GM12878 (cell line): ENCODE data around the gene UGT1A8. TPM values are rescaled to one million over a fixed set of nuclear protein-coding genes. Genes with fewer than 3 reads are reported as not detected.

Experiments
- ATAC-seq: fragments of 200-7000 bp; cut with Tn5 transposase; 3 replicates; pipeline ENCODE4 v1.9.1; 2020; ENCODE audit warnings: mild to moderate bottlenecking, moderate library complexity
- BruUV-seq: library from RNA; stranded (reverse); fragments of 400-500 nt; replicated peaks from 2 replicates; lab custom pipeline; 2021; lab: Mats Ljungman, UMichigan
- CTCF ChIA-PET: fragments of 300-600 bp; sonication (Branson Sonifier 250); formaldehyde crosslinking; extraction: SDS; loops from one replicate; lab custom pipeline; 2021; ENCODE audit warnings: inconsistent platforms; lab: Yijun Ruan, JAX
- POLR2A ChIA-PET: fragments of 350-600 bp; formaldehyde crosslinking; extraction: SDS; loops from one replicate; lab custom pipeline; 2021; ENCODE audit warnings: inconsistent platforms; lab: Charles Lee
- RAD21 ChIA-PET: fragments of 300-600 bp; sonication (Branson Sonifier 250); formaldehyde crosslinking; loops from one replicate; lab custom pipeline; 2023; ENCODE audit warnings: antibody characterized with exemption; ENCODE audit not compliant: unreplicated experiment; lab: Charles Lee
- SMC1A ChIA-PET: fragments of 300-600 bp; sonication (Branson Sonifier 250); formaldehyde crosslinking; loops from one replicate; lab custom pipeline; 2023; ENCODE audit not compliant: unreplicated experiment, uncharacterized antibody; lab: Charles Lee
- DNase-seq: peaks from one replicate; pipeline ENCODE4 v3.0.0-alpha.2; 2011; ENCODE audit warnings: low read depth, low spot score
- FAIRE-seq: peaks from 3 replicates; lab custom pipeline; 2011; peaks lifted over from hg19 to GRCh38; lab: Jason Lieb, UNC
- H2AFZ ChIP-seq: 2 replicates; pipeline ENCODE4 v1.6.0; 2011; ENCODE audit warnings: low read depth, low read length, control low read depth; ENCODE audit not compliant: control insufficient read depth
- H3K27ac ChIP-seq: 2 replicates; pipeline ENCODE4 v1.5.1; 2011; ENCODE audit warnings: control low read depth; ENCODE audit not compliant: control insufficient read depth, insufficient read depth
- H3K27me3 ChIP-seq, 2 experiments: replicated peaks in 1 of 2; 2 replicates each; pipeline versions ENCODE4 v1.6.0 to v1.6.1; 2011; ENCODE audit warnings: low read length in 1 of 2; ENCODE audit not compliant: control insufficient read depth in 2 of 2, insufficient read depth in 2 of 2
- H3K36me3 ChIP-seq, 2 experiments: 2 replicates each; pipeline ENCODE4 v1.5.1; 2011; ENCODE audit warnings: low read length in 1 of 2; ENCODE audit not compliant: control insufficient read depth in 2 of 2, insufficient read depth in 2 of 2
- H3K4me1 ChIP-seq: 2 replicates; pipeline ENCODE4 v1.6.1; 2011; ENCODE audit warnings: mild to moderate bottlenecking, low read length, moderate library complexity, mixed read lengths; ENCODE audit not compliant: control insufficient read depth, insufficient read depth
- H3K4me2 ChIP-seq: 2 replicates; pipeline ENCODE4 v1.6.0; 2011; ENCODE audit warnings: control low read depth; ENCODE audit not compliant: control insufficient read depth, insufficient read depth
- H3K4me3 ChIP-seq: fragments of 200-600 bp; sonication (generic); 2 replicates; pipeline ENCODE4 v1.5.1; 2016
- H3K79me2 ChIP-seq: 2 replicates; pipeline ENCODE4 v1.6.0; 2011; ENCODE audit warnings: low read length; ENCODE audit not compliant: control insufficient read depth, insufficient read depth
- H3K9ac ChIP-seq: 2 replicates; pipeline ENCODE4 v1.8.0; 2011; ENCODE audit warnings: low read length, control low read depth, mixed read lengths; ENCODE audit not compliant: control insufficient read depth, insufficient read depth
- H3K9me3 ChIP-seq: replicated peaks from 3 replicates; pipeline ENCODE4 v1.5.1; 2011; ENCODE audit warnings: mild to moderate bottlenecking, low read length; ENCODE audit not compliant: control insufficient read depth, insufficient read depth
- H4K20me1 ChIP-seq: 2 replicates; pipeline ENCODE4 v1.6.0; 2011; ENCODE audit not compliant: control insufficient read depth, insufficient read depth
- BCL11A ChIP-seq: IDR thresholded peaks from 2 replicates; pipeline ENCODE4 v1.6.1; 2011; ENCODE audit warnings: low read depth, low read length
- CBFB ChIP-seq: IDR thresholded peaks from 2 replicates; pipeline ENCODE4 v1.6.1; 2016; ENCODE audit warnings: antibody characterized with exemption, low read depth
- CBX3 ChIP-seq: fragments of 200-600 bp; sonication (generic); IDR thresholded peaks from 2 replicates; pipeline ENCODE4 v1.6.1; 2016; ENCODE audit warnings: low read depth, borderline replicate concordance
- CBX5 ChIP-seq: sonication (generic); IDR thresholded peaks from 2 replicates; pipeline ENCODE4 v1.6.1; 2016; ENCODE audit warnings: low read depth, moderate library complexity, mild to moderate bottlenecking, inconsistent platforms
- EZH2 ChIP-seq: IDR thresholded peaks from 2 replicates; pipeline ENCODE4 v1.6.1; 2012; ENCODE audit warnings: low read depth, mild to moderate bottlenecking, control low read depth, inconsistent platforms, low read length, borderline replicate concordance; ENCODE audit not compliant: control insufficient read depth
- GABPA ChIP-seq: IDR thresholded peaks from 2 replicates; pipeline ENCODE4 v1.6.1; 2014; ENCODE audit warnings: antibody characterized with exemption, low read depth, mild to moderate bottlenecking, inconsistent platforms
- JUNB ChIP-seq: IDR thresholded peaks from 2 replicates; pipeline ENCODE4 v1.6.1; 2016; ENCODE audit warnings: antibody characterized with exemption, mild to moderate bottlenecking
- MEF2A ChIP-seq: IDR thresholded peaks from 2 replicates; pipeline ENCODE4 v1.6.1; 2011; ENCODE audit warnings: low read depth, mild to moderate bottlenecking, low read length, moderate library complexity; ENCODE audit not compliant: insufficient read depth
- MXI1 ChIP-seq: fragments of 150-350 bp; IDR thresholded peaks from 2 replicates; pipeline ENCODE4 v1.6.1; 2011; ENCODE audit warnings: low read depth, mild to moderate bottlenecking, inconsistent platforms, low read length, improper control_type of control experiment
- PAX5 ChIP-seq: IDR thresholded peaks from 2 replicates; pipeline ENCODE4 v1.6.1; 2011; ENCODE audit warnings: low read depth, low read length, borderline replicate concordance
- RAD21 ChIP-seq: IDR thresholded peaks from 2 replicates; pipeline ENCODE4 v1.6.1; 2011; ENCODE audit warnings: mild to moderate bottlenecking, low read depth, low read length, moderate library complexity; ENCODE audit not compliant: insufficient read depth
- RAD51 ChIP-seq: fragments of 450-650 bp; IDR thresholded peaks from 2 replicates; pipeline ENCODE4 v1.6.1; 2016; ENCODE audit warnings: moderate library complexity, mild to moderate bottlenecking, inconsistent platforms
- RFX5 ChIP-seq: IDR thresholded peaks from 2 replicates; pipeline ENCODE4 v1.6.1; 2011; ENCODE audit warnings: low read depth, low read length, improper control_type of control experiment
- RUNX3 ChIP-seq: IDR thresholded peaks from 2 replicates; pipeline ENCODE4 v1.6.1; 2012; ENCODE audit warnings: low read length, inconsistent platforms
- SMAD1 ChIP-seq: fragments of 450-650 bp; IDR thresholded peaks from 2 replicates; pipeline ENCODE4 v1.6.1; 2018; ENCODE audit warnings: mild to moderate bottlenecking, low read depth; ENCODE audit not compliant: partially characterized antibody
- SUPT20H ChIP-seq: IDR thresholded peaks from 2 replicates; pipeline ENCODE4 v1.6.1; 2011; ENCODE audit warnings: low read depth, mild to moderate bottlenecking, low read length, moderate library complexity, borderline replicate concordance; ENCODE audit not compliant: control insufficient read depth
- WRNIP1 ChIP-seq: IDR thresholded peaks from 2 replicates; pipeline ENCODE4 v1.6.1; 2011; ENCODE audit warnings: low read depth, low read length, improper control_type of control experiment, borderline replicate concordance
- ZBED1 ChIP-seq: IDR thresholded peaks from 2 replicates; pipeline ENCODE4 v1.6.1; 2016; ENCODE audit warnings: borderline replicate concordance
- ZNF217 ChIP-seq: fragments of 450-650 bp; IDR thresholded peaks from 2 replicates; pipeline ENCODE4 v1.6.1; 2017; ENCODE audit warnings: antibody characterized with exemption, mild to moderate bottlenecking
- WGBS: methylation state at CpG from one replicate; pipeline ENCODE4 v1.1.6; 2016; ENCODE audit warnings: low lambda C conversion rate; ENCODE audit not compliant: insufficient replicate concordance, insufficient coverage; ENCODE audit errors: missing lambda C conversion rate; 5-methylcytosine and 5-hydroxymethylcytosine counted together
- in situ Hi-C: fragments of 300-500 bp; cut with MboI; formaldehyde crosslinking; loops from 9 replicates; pipeline ENCODE4 v1.14.3; 2018; ENCODE audit warnings: mixed read lengths
- intact Hi-C: fragments of 100-400 bp; cut with micrococcal nuclease; formaldehyde crosslinking; loops from one replicate; pipeline ENCODE4 v1.14.2; 2022; ENCODE audit not compliant: unreplicated experiment
- polyA plus RNA-seq, 11 experiments: library from polyadenylated mRNA; depleted of rRNA in 4 of 11; unstranded in 6 of 11; stranded (reverse) in 5 of 11; fragments of >200 nt; fragmentation: Nextera tagmentation in 4 of 11; fragmentation: Illumina TruSeq in 1 of 11; extraction: Ambion mirVana in 4 of 11; extraction: Trizol in 1 of 11; gene quantifications; 1 replicate in 1 of 11; 2 replicates in 10 of 11; pipeline versions ENCODE4 v1.2.1 to v1.2.3, GENCODE V29; 2011 to 2016; ENCODE audit warnings: inconsistent platforms in 2 of 11, missing spikeins in 2 of 11, low read depth in 1 of 11
- total RNA-seq, 4 experiments: library from RNA; depleted of rRNA in 3 of 4; stranded (reverse); fragments of >200 nt in 3 of 4; fragmentation: Illumina TruSeq in 1 of 4; extraction: Trizol in 1 of 4; gene quantifications; 2 replicates each; pipeline versions ENCODE4 v1.2.1 to v1.2.3, GENCODE V29; 2013 to 2021
- TF ChIP-seq, protein P1 (sequence below): fragments of 450-650 bp; IDR thresholded peaks from 2 replicates; pipeline ENCODE4 v1.6.1; 2016; ENCODE audit warnings: mild to moderate bottlenecking
- TF ChIP-seq, protein P2 (sequence below): IDR thresholded peaks from 2 replicates; pipeline ENCODE4 v1.6.1; 2011; ENCODE audit warnings: low read depth, low read length, improper control_type of control experiment, borderline replicate concordance

UGT1A8 gene
- total and polyA plus RNA-seq, 10 of the 15 experiments (the other 5 are each of a cell fraction or from before 2014, with no cell fraction given), result not detected

DNA sequence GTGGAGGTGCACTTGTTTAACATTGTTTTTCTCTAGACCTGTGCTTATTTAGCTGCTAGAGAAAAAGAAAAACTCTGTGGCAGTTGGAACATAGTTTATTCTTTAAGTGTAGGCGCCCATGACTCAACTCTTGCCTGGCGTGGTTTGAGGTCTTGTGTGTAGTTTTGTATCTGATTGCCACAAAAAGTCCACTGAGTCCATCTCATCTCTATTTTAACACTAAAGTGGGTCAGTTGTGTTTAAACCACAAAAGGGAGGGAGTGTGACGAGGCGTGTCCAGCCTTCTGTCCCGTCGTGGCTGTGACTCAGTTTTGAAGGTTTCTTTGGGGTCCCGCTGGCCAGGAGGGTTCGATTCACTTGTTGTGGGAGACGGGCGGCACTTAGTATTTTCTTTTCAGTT, 39.0 kb downstream of the UGT1A8 start:
- ChIA-PET POLR2A (no interaction called here), SMC1A (no interaction called here)
- BruUV-seq, result no TSS peak
- WGBS, result 9% methylated on average over 10 of the region's 10 CpGs
- no peak overlapping the region for H3K4me2 ChIP-seq
- no peak for TF ChIP-seq GABPA
- TF ChIP-seq SMAD1, result no peak
- no peak for TF ChIP-seq CBFB
- no peak for TF ChIP-seq EZH2
- no peak for TF ChIP-seq WRNIP1
- no peak for TF ChIP-seq RFX5
- no peak for TF ChIP-seq RAD51
- TF ChIP-seq, protein P1, sequence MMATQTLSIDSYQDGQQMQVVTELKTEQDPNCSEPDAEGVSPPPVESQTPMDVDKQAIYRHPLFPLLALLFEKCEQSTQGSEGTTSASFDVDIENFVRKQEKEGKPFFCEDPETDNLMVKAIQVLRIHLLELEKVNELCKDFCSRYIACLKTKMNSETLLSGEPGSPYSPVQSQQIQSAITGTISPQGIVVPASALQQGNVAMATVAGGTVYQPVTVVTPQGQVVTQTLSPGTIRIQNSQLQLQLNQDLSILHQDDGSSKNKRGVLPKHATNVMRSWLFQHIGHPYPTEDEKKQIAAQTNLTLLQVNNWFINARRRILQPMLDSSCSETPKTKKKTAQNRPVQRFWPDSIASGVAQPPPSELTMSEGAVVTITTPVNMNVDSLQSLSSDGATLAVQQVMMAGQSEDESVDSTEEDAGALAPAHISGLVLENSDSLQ, result no peak
- TF ChIP-seq RUNX3, result peak; percentile 82
- no peak for TF ChIP-seq MXI1
- no peak for TF ChIP-seq RAD21
- no peak for TF ChIP-seq MEF2A
- peak; percentile 67; the same call in 1 of the 2 replicates for TF ChIP-seq PAX5
- TF ChIP-seq CBX5, result no peak
- no peak for TF ChIP-seq ZBED1
- no peak for TF ChIP-seq SUPT20H
- 0 out of 2 replicates have a peak, but pooled peaks have one; percentile 32 for TF ChIP-seq BCL11A
- TF ChIP-seq JUNB, result peak; percentile 38; the same call in 1 of the 2 replicates
- TF ChIP-seq CBX3, result no peak
- TF ChIP-seq ZNF217, result no peak
- TF ChIP-seq, protein P2, sequence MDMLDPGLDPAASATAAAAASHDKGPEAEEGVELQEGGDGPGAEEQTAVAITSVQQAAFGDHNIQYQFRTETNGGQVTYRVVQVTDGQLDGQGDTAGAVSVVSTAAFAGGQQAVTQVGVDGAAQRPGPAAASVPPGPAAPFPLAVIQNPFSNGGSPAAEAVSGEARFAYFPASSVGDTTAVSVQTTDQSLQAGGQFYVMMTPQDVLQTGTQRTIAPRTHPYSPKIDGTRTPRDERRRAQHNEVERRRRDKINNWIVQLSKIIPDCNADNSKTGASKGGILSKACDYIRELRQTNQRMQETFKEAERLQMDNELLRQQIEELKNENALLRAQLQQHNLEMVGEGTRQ, result no peak
- TF ChIP-seq, all 136 proteins: peak for 4
- no peaks in the 10 kb centered on the region for H3K27me3 ChIP-seq
- DNase-seq (no peak), FAIRE-seq (no peak), ATAC-seq (peak; percentile 61)
- H4K20me1 ChIP-seq, result no peaks in the 10 kb centered on the region
- in situ Hi-C loops (no loop called here), intact Hi-C loops (no loop called here)
- no peaks in the 10 kb centered on the region for H3K36me3 ChIP-seq
- no peak overlapping the region for H3K27ac ChIP-seq
- ChIA-PET RAD21 (no interaction called here), CTCF (no interaction called here)
- H3K4me3 ChIP-seq, result no peak overlapping the region
- no peak overlapping the region for H3K9ac ChIP-seq
- H3K9me3 ChIP-seq, result peaks cover 2% of the 10 kb centered on the region; the same call in 1 of the 3 replicates
- no peaks in the 10 kb centered on the region for H3K79me2 ChIP-seq
- H3K4me1 ChIP-seq, result no peaks in the 10 kb centered on the region
- H2AFZ ChIP-seq, result no peak overlapping the region
